Memory B cell (primary cell): Measurements from ENCODE around the gene ZXDC.

Experiments used
- ATAC-seq: fragments of 150-1000 bp; cut with Tn5 transposase; 2 replicates; pipeline ENCODE4 v1.10.0; 2021; ENCODE audit warnings: low read depth, mild to moderate bottlenecking, moderate library complexity
- DNase-seq, 2 donors: peaks; one replicate each; pipeline ENCODE4 v3.0.0; 2022; ENCODE audit warnings: low spot score in 2 of 2
- H3K27ac Mint-ChIP-seq: one replicate; pipeline ENCODE4 v1.8.0; 2022; ENCODE audit warnings: mild to moderate bottlenecking, moderate library complexity, mixed read lengths
- H3K27me3 Mint-ChIP-seq: one replicate; pipeline ENCODE4 v1.8.0; 2022; ENCODE audit warnings: mixed read lengths
- H3K36me3 Mint-ChIP-seq: one replicate; pipeline ENCODE4 v1.8.0; 2022; ENCODE audit warnings: mild to moderate bottlenecking, mixed read lengths
- H3K4me1 Mint-ChIP-seq: one replicate; pipeline ENCODE4 v1.8.0; 2022; ENCODE audit warnings: mixed read lengths
- H3K4me3 Mint-ChIP-seq: one replicate; pipeline ENCODE4 v1.8.0; 2022; ENCODE audit warnings: mild to moderate bottlenecking, moderate library complexity, mixed read lengths
- H3K9me3 Mint-ChIP-seq: one replicate; pipeline ENCODE4 v1.8.0; 2022; ENCODE audit warnings: mixed read lengths

Gene ZXDC

GRCh38 chr3:126424751-126425150, 50.9 kb downstream of the ZXDC start:
- H3K4me1 Mint-ChIP-seq, result peaks cover 5% of the 10 kb centered on the region

GRCh38 chr3:126424039-126424717, 51.5 kb downstream of the ZXDC start:
- ATAC-seq (no peak), DNase-seq (no peak)
- Mint-ChIP-seq H3K27me3 (no peaks in the 10 kb centered on the region), H3K4me1 (peaks cover 5% of the 10 kb centered on the region), H3K27ac (no peak overlapping the region), H3K36me3 (peaks cover 17% of the 10 kb centered on the region), H3K4me3 (no peak overlapping the region), H3K9me3 (peaks cover 10% of the 10 kb centered on the region)

More at GRCh38 chr3:126424751-126425150, 50.9 kb downstream of the ZXDC start:
- Mint-ChIP-seq H3K4me3 (no peak overlapping the region), H3K36me3 (peaks cover 17% of the 10 kb centered on the region), H3K9me3 (peaks cover 10% of the 10 kb centered on the region), H3K27ac (no peak overlapping the region), H3K27me3 (no peaks in the 10 kb centered on the region)
- ATAC-seq (no peak), DNase-seq (no peak)

- no peak for ATAC-seq
- Mint-ChIP-seq H3K27me3 (no peaks in the 10 kb centered on the region), H3K4me3 (no peak overlapping the region), H3K4me1 (peaks cover 5% of the 10 kb centered on the region), H3K36me3 (peaks cover 17% of the 10 kb centered on the region), H3K27ac (no peak overlapping the region), H3K9me3 (peaks cover 10% of the 10 kb centered on the region)
- DNase-seq, result no peak
Observed at GRCh38 chr3:126423191-126424038, 52.3 kb downstream of the ZXDC start.

- Mint-ChIP-seq H3K27me3 (no peaks in the 10 kb centered on the region), H3K9me3 (peaks cover 9% of the 10 kb centered on the region)
- DNase-seq, result no peak
Observed at GRCh38 chr3:126422571-126423091, 53.1 kb downstream of the ZXDC start.

GRCh38 chr3:126422121-126422520, 53.6 kb downstream of the ZXDC start:
- Mint-ChIP-seq H3K27ac (no peak overlapping the region), H3K36me3 (peaks cover 16% of the 10 kb centered on the region), H3K4me1 (peaks cover 5% of the 10 kb centered on the region), H3K27me3 (no peaks in the 10 kb centered on the region), H3K9me3 (peaks cover 8% of the 10 kb centered on the region), H3K4me3 (no peak overlapping the region)
- ATAC-seq (no peak), DNase-seq (no peak)

More at GRCh38 chr3:126422571-126423091, 53.1 kb downstream of the ZXDC start:
- ATAC-seq, result no peak
- peaks cover 17% of the 10 kb centered on the region for H3K36me3 Mint-ChIP-seq
- H3K4me1 Mint-ChIP-seq, result peaks cover 5% of the 10 kb centered on the region
- H3K27ac Mint-ChIP-seq, result no peak overlapping the region
- H3K4me3 Mint-ChIP-seq, result no peak overlapping the region

- H3K4me1 Mint-ChIP-seq, result peaks cover 5% of the 10 kb centered on the region
- no peak overlapping the region for H3K27ac Mint-ChIP-seq
- H3K4me3 Mint-ChIP-seq, result no peak overlapping the region
- no peak for ATAC-seq
- H3K36me3 Mint-ChIP-seq, result peaks cover 14% of the 10 kb centered on the region
- no peak for DNase-seq
- no peaks in the 10 kb centered on the region for H3K27me3 Mint-ChIP-seq
- H3K9me3 Mint-ChIP-seq, result peaks cover 6% of the 10 kb centered on the region
Observed at GRCh38 chr3:126421573-126422119, 54.0 kb downstream of the ZXDC start.

GRCh38 chr3:126419886-126420786, 55.6 kb downstream of the ZXDC start:
- no peak for ATAC-seq
- DNase-seq, result no peak
- H3K36me3 Mint-ChIP-seq, result peaks cover 8% of the 10 kb centered on the region
- no peaks in the 10 kb centered on the region for H3K9me3 Mint-ChIP-seq
- H3K27ac Mint-ChIP-seq, result no peak overlapping the region
- peaks cover 3% of the 10 kb centered on the region for H3K27me3 Mint-ChIP-seq
- no peak overlapping the region for H3K4me3 Mint-ChIP-seq
- peaks cover 5% of the 10 kb centered on the region for H3K4me1 Mint-ChIP-seq

GRCh38 chr3:126419151-126419703, 56.5 kb downstream of the ZXDC start:
- ATAC-seq (no peak), DNase-seq (no peak)
- Mint-ChIP-seq H3K4me3 (no peak overlapping the region), H3K9me3 (no peaks in the 10 kb centered on the region), H3K4me1 (peaks cover 5% of the 10 kb centered on the region), H3K36me3 (peaks cover 2% of the 10 kb centered on the region), H3K27me3 (peaks cover 11% of the 10 kb centered on the region), H3K27ac (no peak overlapping the region)

- no peaks in the 10 kb centered on the region for H3K36me3 Mint-ChIP-seq
- H3K27me3 Mint-ChIP-seq, result peaks cover 13% of the 10 kb centered on the region
Observed at GRCh38 chr3:126418661-126419131, 57.0 kb downstream of the ZXDC start.

GRCh38 chr3:126417981-126418530, 57.6 kb downstream of the ZXDC start:
- H3K36me3 Mint-ChIP-seq, result no peaks in the 10 kb centered on the region
- peaks cover 5% of the 10 kb centered on the region for H3K4me1 Mint-ChIP-seq
- DNase-seq (no peak), ATAC-seq (no peak)
- H3K9me3 Mint-ChIP-seq, result no peaks in the 10 kb centered on the region
- H3K27me3 Mint-ChIP-seq, result peaks cover 13% of the 10 kb centered on the region
- H3K27ac Mint-ChIP-seq, result no peak overlapping the region
- H3K4me3 Mint-ChIP-seq, result no peak overlapping the region

More at GRCh38 chr3:126418661-126419131, 57.0 kb downstream of the ZXDC start:
- no peak for ATAC-seq
- Mint-ChIP-seq H3K27ac (no peak overlapping the region), H3K4me3 (no peak overlapping the region), H3K9me3 (no peaks in the 10 kb centered on the region), H3K4me1 (peaks cover 5% of the 10 kb centered on the region)
- DNase-seq, result no peak

- Mint-ChIP-seq H3K36me3 (no peaks in the 10 kb centered on the region), H3K4me3 (no peak overlapping the region), H3K27ac (no peak overlapping the region), H3K4me1 (peaks cover 5% of the 10 kb centered on the region), H3K9me3 (no peaks in the 10 kb centered on the region), H3K27me3 (peaks cover 13% of the 10 kb centered on the region)
- ATAC-seq (no peak), DNase-seq (no peak)
Observed at GRCh38 chr3:126417515-126417914, 58.2 kb downstream of the ZXDC start.

GRCh38 chr3:126416943-126417342, 58.7 kb downstream of the ZXDC start:
- DNase-seq, result no peak
- Mint-ChIP-seq H3K27ac (no peak overlapping the region), H3K36me3 (no peaks in the 10 kb centered on the region), H3K4me1 (peaks cover 5% of the 10 kb centered on the region), H3K27me3 (peaks cover 14% of the 10 kb centered on the region), H3K4me3 (no peak overlapping the region), H3K9me3 (no peaks in the 10 kb centered on the region)
- ATAC-seq, result no peak
